ENCODE results near the gene FHIP1B.

The FHIP1B gene

GRCh38 chr11:6200975-6201374 is 33.5 kb downstream of the FHIP1B start:
- DNase-seq (ENCODE audit: low read depth), result no peak

GRCh38 chr11:6199174-6199810 is 35.1 kb downstream of the FHIP1B start, which contains the start of gene OR52W1:
Gene OR52W1, plus strand, starts transcription at chr11:6199224. Its CDS starts 0 bp downstream, at chr11:6199224.
- no peak for DNase-seq (ENCODE audit: low read depth)

- DNase-seq (ENCODE audit: low read depth), result no peak
Observed at GRCh38 chr11:6197466-6198200, 36.8 kb downstream of the FHIP1B start.

- DNase-seq (ENCODE audit: low read depth), result no peak
Observed at GRCh38 chr11:6196396-6196795, 38.0 kb downstream of the FHIP1B start.

- no peak for DNase-seq (ENCODE audit: low read depth)
Observed at GRCh38 chr11:6194065-6194581, 40.3 kb downstream of the FHIP1B start.

GRCh38 chr11:6191742-6192141 is 42.7 kb downstream of the FHIP1B start:
- DNase-seq (ENCODE audit: low read depth), result no peak

- DNase-seq (ENCODE audit: low read depth), result no peak
Observed at GRCh38 chr11:6175440-6175839, 59.0 kb downstream of the FHIP1B start.

GRCh38 chr11:6170226-6170625 is 64.2 kb downstream of the FHIP1B start, which contains the start of gene OR52B2:
Gene OR52B2, minus strand, starts transcription at chr11:6170326. Its CDS starts 0 bp downstream, at chr11:6170326.
- no peak for DNase-seq (ENCODE audit: low read depth)

All from stimulated activated CD8-positive, alpha-beta memory T cell treated with anti-CD3 and anti-CD28 coated beads, Interleukin-7, amount 100 ng/mL, for 24 hours (primary cell).